ENCODE data around the gene MED12. TPM values are rescaled to one million over a fixed set of nuclear protein-coding genes. Genes with fewer than 3 reads are reported as not detected.

MED12 gene
- total RNA-seq, 4 donors from 2014 or later: 27.0 to 63.0 (median 39.8) TPM

GRCh38 chrX:71154641-71155040 is 36.2 kb downstream of the MED12 start:
- WGBS: 51% methylated on average over 2 of the region's 3 CpGs
- no peak overlapping the region for H3K4me3 ChIP-seq
- no peaks in the 10 kb centered on the region for H3K27me3 ChIP-seq
- H3K36me3 ChIP-seq: no peaks in the 10 kb centered on the region
- H3K9me3 ChIP-seq: no peaks in the 10 kb centered on the region
- DNase-seq (ENCODE audit: low spot score in 2 of 2): no peak
- no peak for TF ChIP-seq CTCF (IDR thresholded peaks at IDR 0.05)
- no peak for TF ChIP-seq POLR2AphosphoS5 (IDR thresholded peaks at IDR 0.05)
- no peak for TF ChIP-seq POLR2A (IDR thresholded peaks at IDR 0.05)
- TF ChIP-seq EP300 (IDR thresholded peaks at IDR 0.05): no peak
- no peaks in the 10 kb centered on the region for H3K4me1 ChIP-seq
- H3K27ac ChIP-seq: no peak overlapping the region

- Histone ChIP-seq H3K9me3 (no peaks in the 10 kb centered on the region), H3K27me3 (no peaks in the 10 kb centered on the region), H3K4me1 (no peaks in the 10 kb centered on the region), H3K27ac (no peak overlapping the region), H3K4me3 (no peak overlapping the region), H3K36me3 (no peaks in the 10 kb centered on the region)
- no peak for DNase-seq (ENCODE audit: low spot score in 2 of 2)
- WGBS: 84% methylated on average over 6 of the region's 6 CpGs
- TF ChIP-seq EP300 (IDR thresholded peaks at IDR 0.05) (no peak), POLR2A (IDR thresholded peaks at IDR 0.05) (no peak), POLR2AphosphoS5 (IDR thresholded peaks at IDR 0.05) (no peak), CTCF (IDR thresholded peaks at IDR 0.05) (no peak)
Measured at GRCh38 chrX:71158603-71159002, 40.2 kb downstream of the MED12 start.

GRCh38 chrX:71159335-71159734 is 40.9 kb downstream of the MED12 start:
- Histone ChIP-seq H3K9me3 (no peaks in the 10 kb centered on the region), H3K27me3 (no peaks in the 10 kb centered on the region), H3K4me1 (no peaks in the 10 kb centered on the region), H3K27ac (no peak overlapping the region), H3K36me3 (no peaks in the 10 kb centered on the region), H3K4me3 (no peak overlapping the region)
- no peak for DNase-seq (ENCODE audit: low spot score in 2 of 2)
- WGBS: 73% methylated on average over 5 of the region's 5 CpGs
- TF ChIP-seq POLR2AphosphoS5 (IDR thresholded peaks at IDR 0.05) (no peak), EP300 (IDR thresholded peaks at IDR 0.05) (no peak), CTCF (IDR thresholded peaks at IDR 0.05) (no peak), POLR2A (IDR thresholded peaks at IDR 0.05) (no peak)

GRCh38 chrX:71160475-71160874 is 42.1 kb downstream of the MED12 start:
- 80% methylated on average over 3 of the region's 3 CpGs for WGBS
- no peaks in the 10 kb centered on the region for H3K4me1 ChIP-seq
- no peaks in the 10 kb centered on the region for H3K27me3 ChIP-seq
- TF ChIP-seq POLR2AphosphoS5 (IDR thresholded peaks at IDR 0.05): no peak
- no peak for TF ChIP-seq CTCF (IDR thresholded peaks at IDR 0.05)
- no peak for TF ChIP-seq EP300 (IDR thresholded peaks at IDR 0.05)
- TF ChIP-seq POLR2A (IDR thresholded peaks at IDR 0.05): no peak
- DNase-seq (ENCODE audit: low spot score in 2 of 2): no peak
- H3K9me3 ChIP-seq: no peaks in the 10 kb centered on the region
- no peak overlapping the region for H3K27ac ChIP-seq
- H3K4me3 ChIP-seq: no peak overlapping the region
- H3K36me3 ChIP-seq: no peaks in the 10 kb centered on the region

- TF ChIP-seq EP300 (IDR thresholded peaks at IDR 0.05): no peak
- TF ChIP-seq POLR2AphosphoS5 (IDR thresholded peaks at IDR 0.05): no peak
- TF ChIP-seq POLR2A (IDR thresholded peaks at IDR 0.05): no peak
- no peak for TF ChIP-seq CTCF (IDR thresholded peaks at IDR 0.05)
- H3K27me3 ChIP-seq: no peaks in the 10 kb centered on the region
- no peak for DNase-seq (ENCODE audit: low spot score in 2 of 2)
- H3K36me3 ChIP-seq: no peaks in the 10 kb centered on the region
- no peak overlapping the region for H3K4me3 ChIP-seq
- H3K9me3 ChIP-seq: no peaks in the 10 kb centered on the region
- 78% methylated on average over 4 of the region's 4 CpGs for WGBS
- no peaks in the 10 kb centered on the region for H3K4me1 ChIP-seq
- H3K27ac ChIP-seq: no peak overlapping the region
Measured at GRCh38 chrX:71162981-71163380, 44.6 kb downstream of the MED12 start.
